ENCODE measurements around the gene SLC25A33.
"Not testable (repeated sequence)": the region's sequence is repeated elsewhere in the genome, so short reads cannot be mapped to it uniquely, and the experiment has no call there.

Gene SLC25A33

GRCh38 chr1:9539165-9539828, at the start of gene SLC25A33:
Gene SLC25A33, plus strand, starts transcription at chr1:9539465. Its CDS starts 227 bp downstream, at chr1:9539692.
- DNase-seq (ENCODE audit: low read depth): peak; percentile 97

GRCh38 chr1:9490605-9491339, 48.5 kb upstream of the SLC25A33 start:
- DNase-seq (ENCODE audit: low read depth): peak; percentile 83

GRCh38 chr1:9493326-9493725, 45.9 kb upstream of the SLC25A33 start:
- no peak for DNase-seq (ENCODE audit: low read depth)

- peak; percentile 54 for DNase-seq (ENCODE audit: low read depth)
Measured at GRCh38 chr1:9494936-9495758, 44.1 kb upstream of the SLC25A33 start.

- DNase-seq (ENCODE audit: low read depth): no peak
Measured at GRCh38 chr1:9495854-9496374, 43.4 kb upstream of the SLC25A33 start.

GRCh38 chr1:9500756-9501754, 38.2 kb upstream of the SLC25A33 start:
- DNase-seq (ENCODE audit: low read depth): no peak

GRCh38 chr1:9503001-9503675, 36.1 kb upstream of the SLC25A33 start:
- no peak for DNase-seq (ENCODE audit: low read depth)

GRCh38 chr1:9505143-9505542, 34.1 kb upstream of the SLC25A33 start:
- no peak for DNase-seq (ENCODE audit: low read depth)

GRCh38 chr1:9506901-9507300, 32.4 kb upstream of the SLC25A33 start:
- no peak for DNase-seq (ENCODE audit: low read depth)

GRCh38 chr1:9510130-9510529, 29.1 kb upstream of the SLC25A33 start:
- no peak for DNase-seq (ENCODE audit: low read depth)

GRCh38 chr1:9515550-9515949, 23.7 kb upstream of the SLC25A33 start:
- not testable (repeated sequence) for DNase-seq (ENCODE audit: low read depth)

GRCh38 chr1:9518454-9518998, 20.7 kb upstream of the SLC25A33 start:
- no peak for DNase-seq (ENCODE audit: low read depth)

- DNase-seq (ENCODE audit: low read depth): no peak
Measured at GRCh38 chr1:9520411-9520810, 18.9 kb upstream of the SLC25A33 start.

GRCh38 chr1:9529190-9529589, 10.1 kb upstream of the SLC25A33 start:
- no peak for DNase-seq (ENCODE audit: low read depth)

GRCh38 chr1:9530320-9530719, 8.9 kb upstream of the SLC25A33 start:
- DNase-seq (ENCODE audit: low read depth): no peak

- DNase-seq (ENCODE audit: low read depth): no peak
Measured at GRCh38 chr1:9534953-9535352, 4.3 kb upstream of the SLC25A33 start.

- DNase-seq (ENCODE audit: low read depth): no peak
Measured at GRCh38 chr1:9536301-9536700, 3.0 kb upstream of the SLC25A33 start.

- no peak for DNase-seq (ENCODE audit: low read depth)
Measured at GRCh38 chr1:9537863-9538668, 1.2 kb upstream of the SLC25A33 start.

- no peak for DNase-seq (ENCODE audit: low read depth)
Measured at GRCh38 chr1:9538669-9539164, 548 bp upstream of the SLC25A33 start.
